ENCODE data around the gene DCAKD.

The DCAKD gene

GRCh38 chr17:44988044-44988942 lies 63.1 kb downstream of the DCAKD start:
- H3K4me3 ChIP-seq (ENCODE audit: low read depth, low read length) = no peak overlapping the region
- no peak for TF ChIP-seq CTCF (IDR thresholded peaks at IDR 0.05; ENCODE audit: low read depth, low read length)

- no peak for TF ChIP-seq CTCF (IDR thresholded peaks at IDR 0.05; ENCODE audit: low read depth, low read length)
Measured at GRCh38 chr17:44983563-44983962, 67.9 kb downstream of the DCAKD start.

GRCh38 chr17:44982113-44982702 lies 69.2 kb downstream of the DCAKD start:
- TF ChIP-seq CTCF (IDR thresholded peaks at IDR 0.05; ENCODE audit: low read depth, low read length) = no peak
- H3K4me3 ChIP-seq (ENCODE audit: low read depth, low read length) = no peak overlapping the region

More at GRCh38 chr17:44983563-44983962, 67.9 kb downstream of the DCAKD start:
- no peak overlapping the region for H3K4me3 ChIP-seq (ENCODE audit: low read depth, low read length)

GRCh38 chr17:44981221-44981968 lies 70.0 kb downstream of the DCAKD start:
- peak overlapping the region; percentile 46 for H3K4me3 ChIP-seq (ENCODE audit: low read depth, low read length)
- no peak for TF ChIP-seq CTCF (IDR thresholded peaks at IDR 0.05; ENCODE audit: low read depth, low read length)

DNA sequence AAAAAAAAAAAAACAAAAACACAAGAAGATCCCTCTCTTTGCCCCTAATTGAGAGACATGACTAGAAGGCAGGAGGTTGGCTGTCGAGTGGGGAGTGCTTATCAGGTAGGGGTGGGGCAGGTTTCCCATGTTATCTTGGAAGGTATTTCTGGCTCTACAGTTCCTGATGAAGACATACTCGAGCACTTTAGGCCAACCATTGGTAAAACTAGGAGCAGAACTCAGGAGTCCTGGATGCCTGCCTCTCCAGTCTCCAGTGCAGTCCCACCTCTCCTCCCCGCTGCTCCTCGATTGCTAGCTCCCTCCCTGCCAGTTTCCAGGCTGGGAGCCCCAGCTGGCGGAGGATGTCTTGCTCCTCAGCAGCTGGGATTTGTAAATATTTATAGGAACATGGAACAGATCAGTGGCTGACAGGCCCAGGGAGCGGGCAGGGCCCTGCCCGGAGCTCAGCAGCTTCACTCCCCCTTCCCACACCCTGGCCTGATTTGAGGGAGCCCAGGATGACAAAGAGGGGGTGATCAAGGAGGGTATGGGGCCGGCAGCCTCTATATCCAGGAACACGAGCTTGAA lies 71.9 kb downstream of the DCAKD start:
- no peak for TF ChIP-seq CTCF (IDR thresholded peaks at IDR 0.05; ENCODE audit: low read depth, low read length)
- H3K4me3 ChIP-seq (ENCODE audit: low read depth, low read length) = no peak overlapping the region

- H3K4me3 ChIP-seq (ENCODE audit: low read depth, low read length) = no peak overlapping the region
- no peak for TF ChIP-seq CTCF (IDR thresholded peaks at IDR 0.05; ENCODE audit: low read depth, low read length)
Measured at GRCh38 chr17:44978807-44979206, 72.6 kb downstream of the DCAKD start.
